GM18873 (cell line): ENCODE results near the gene ATRIP.
"Not testable (repeated sequence)": the region's sequence is repeated elsewhere in the genome, so short reads cannot be mapped to it uniquely, and the experiment has no call there.

ENCODE experiments used
- ATAC-seq: cut with Tn5 transposase; IDR thresholded peaks from one replicate; pipeline ENCODE4 v1.9.1; 2021; ENCODE audit warnings: mild to moderate bottlenecking, moderate library complexity, moderate number of reproducible peaks; ENCODE audit not compliant: unreplicated experiment, low FRiP score

ATRIP gene

DNA sequence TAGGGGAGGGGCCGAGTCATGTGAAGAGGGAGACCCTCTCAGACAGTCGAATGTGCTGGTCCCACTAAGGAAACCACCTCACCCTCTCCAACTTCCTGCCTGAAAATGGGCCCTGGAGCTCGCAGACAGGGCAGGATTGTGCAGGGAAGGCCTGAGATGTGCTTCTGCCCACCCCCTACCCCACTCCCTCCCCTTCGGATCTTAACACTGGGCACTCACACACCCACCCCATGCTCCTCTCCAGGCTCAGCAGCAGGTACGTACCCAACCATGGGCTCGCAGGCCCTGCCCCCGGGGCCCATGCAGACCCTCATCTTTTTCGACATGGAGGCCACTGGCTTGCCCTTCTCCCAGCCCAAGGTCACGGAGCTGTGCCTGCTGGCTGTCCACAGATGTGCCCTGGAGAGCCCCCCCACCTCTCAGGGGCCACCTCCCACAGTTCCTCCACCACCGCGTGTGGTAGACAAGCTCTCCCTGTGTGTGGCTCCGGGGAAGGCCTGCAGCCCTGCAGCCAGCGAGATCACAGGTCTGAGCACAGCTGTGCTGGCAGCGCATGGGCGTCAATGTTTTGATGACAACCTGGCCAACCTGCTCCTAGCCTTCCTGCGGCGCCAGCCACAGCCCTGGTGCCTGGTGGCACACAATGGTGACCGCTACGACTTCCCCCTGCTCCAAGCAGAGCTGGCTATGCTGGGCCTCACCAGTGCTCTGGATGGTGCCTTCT is 20.0 kb downstream of the ATRIP start:
- no peak for ATAC-seq

GRCh38 chr3:48467110-48467454 is 20.5 kb downstream of the ATRIP start:
- ATAC-seq, result no peak

DNA sequence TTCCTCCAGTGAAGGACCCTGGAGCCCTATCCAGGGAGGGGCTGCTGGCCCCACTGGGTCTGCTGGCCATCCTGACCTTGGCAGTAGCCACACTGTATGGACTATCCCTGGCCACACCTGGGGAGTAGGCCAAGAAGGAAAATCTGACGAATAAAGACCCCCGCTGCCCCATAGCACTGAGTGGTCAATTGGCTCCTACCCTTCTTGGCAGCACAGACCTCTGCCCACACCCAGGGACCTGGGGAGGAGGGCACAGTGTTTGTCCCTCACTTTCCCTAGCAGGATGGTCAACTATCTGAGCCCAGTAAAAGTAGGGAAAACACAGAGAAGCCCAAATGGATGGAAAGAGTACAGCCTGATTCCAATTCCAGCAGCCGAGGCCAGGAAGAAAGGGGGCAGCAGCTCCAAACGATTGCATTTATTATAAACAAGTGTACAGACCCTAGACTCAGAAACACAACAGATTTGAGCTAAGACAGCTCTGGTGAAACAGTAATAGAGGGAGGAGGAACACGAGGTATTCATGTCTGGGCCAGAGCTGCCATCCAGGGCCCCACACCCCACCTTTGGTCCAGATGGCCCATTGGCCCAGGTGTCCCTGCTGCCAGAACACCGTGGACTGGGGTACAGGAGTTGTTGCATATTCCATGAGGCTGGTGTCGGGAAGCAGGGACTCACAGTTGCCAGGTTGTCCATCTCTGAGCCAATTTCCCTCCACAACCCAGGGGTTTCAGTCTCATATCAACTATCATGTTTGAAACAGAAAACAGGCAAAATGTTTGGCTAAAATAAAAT is 21.1 kb downstream of the ATRIP start:
- ATAC-seq, result no peak

GRCh38 chr3:48468329-48468731 is 21.8 kb downstream of the ATRIP start:
- no peak for ATAC-seq

DNA sequence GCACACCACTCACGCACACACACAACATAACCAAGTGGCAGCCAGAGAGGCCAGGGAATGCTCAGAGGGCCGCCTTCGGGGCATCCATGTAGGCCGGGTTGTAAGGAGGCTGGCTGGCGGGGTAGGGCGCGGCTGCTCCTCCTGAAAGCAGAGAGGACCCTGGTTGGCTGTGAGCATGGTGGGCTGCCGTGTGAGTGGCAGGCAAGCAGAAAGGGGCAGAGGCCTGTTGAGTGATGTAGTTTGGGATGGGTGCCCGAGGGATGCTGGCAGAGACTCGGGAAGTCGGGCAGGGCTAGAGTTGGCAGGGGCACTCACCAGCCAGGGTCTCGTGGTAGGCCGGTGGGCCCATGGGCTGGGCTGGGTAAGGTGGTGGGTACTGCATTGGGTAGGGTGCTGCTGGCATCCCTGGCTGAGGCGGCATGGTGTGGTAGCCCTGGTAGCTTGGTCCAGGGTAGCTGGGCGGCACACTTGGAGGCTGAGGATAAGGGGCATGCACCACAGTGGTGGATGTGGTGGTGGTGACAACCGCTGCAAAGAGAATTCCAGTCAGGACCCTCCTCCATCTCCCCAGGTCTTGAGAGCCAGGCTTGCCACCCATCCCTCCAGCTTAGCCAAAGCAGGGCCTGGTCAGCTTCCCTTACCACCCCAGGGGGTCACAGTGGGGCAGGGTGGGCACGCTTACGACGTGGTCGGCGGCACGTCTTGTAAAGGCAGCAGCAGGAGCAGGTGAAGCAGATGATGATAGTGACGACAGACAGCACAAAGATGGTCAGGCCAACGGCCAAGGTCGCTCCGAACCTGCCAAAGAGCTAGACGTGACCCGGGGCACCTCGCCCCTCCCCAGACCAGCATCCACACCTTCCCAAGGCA is 22.7 kb downstream of the ATRIP start:
- ATAC-seq, result no peak

DNA sequence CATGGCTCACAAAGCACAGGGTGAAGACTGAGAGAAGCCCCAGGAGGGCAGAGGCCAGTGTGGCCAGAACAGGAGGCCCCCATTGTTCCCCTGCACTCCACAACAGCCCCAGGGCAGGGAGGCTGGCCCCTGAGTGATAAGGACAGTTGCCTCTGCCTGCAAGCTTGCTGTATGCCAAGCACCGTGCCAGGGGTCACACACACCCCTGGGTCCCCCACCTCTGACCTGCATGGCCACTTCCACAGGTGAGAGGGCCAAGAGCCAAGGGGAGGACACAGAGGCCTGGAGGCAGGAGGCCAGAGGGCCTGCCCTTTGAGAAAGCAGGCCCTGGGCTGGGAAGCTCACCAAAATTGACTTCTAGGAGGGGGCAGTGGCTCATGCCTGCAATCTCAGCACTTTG is 23.7 kb downstream of the ATRIP start:
- ATAC-seq, result no peak

- ATAC-seq, result no peak
These were observed 26.1 kb downstream of the ATRIP start for GRCh38 chr3:48472673-48472922.

- ATAC-seq, result peak; percentile 75
These were observed 26.5 kb downstream of the ATRIP start for GRCh38 chr3:48472923-48473616.

- ATAC-seq, result no peak
These were observed 27.0 kb downstream of the ATRIP start for GRCh38 chr3:48473617-48473952.

- ATAC-seq, result not testable (repeated sequence)
These were observed 27.5 kb downstream of the ATRIP start for GRCh38 chr3:48474031-48474430.

DNA sequence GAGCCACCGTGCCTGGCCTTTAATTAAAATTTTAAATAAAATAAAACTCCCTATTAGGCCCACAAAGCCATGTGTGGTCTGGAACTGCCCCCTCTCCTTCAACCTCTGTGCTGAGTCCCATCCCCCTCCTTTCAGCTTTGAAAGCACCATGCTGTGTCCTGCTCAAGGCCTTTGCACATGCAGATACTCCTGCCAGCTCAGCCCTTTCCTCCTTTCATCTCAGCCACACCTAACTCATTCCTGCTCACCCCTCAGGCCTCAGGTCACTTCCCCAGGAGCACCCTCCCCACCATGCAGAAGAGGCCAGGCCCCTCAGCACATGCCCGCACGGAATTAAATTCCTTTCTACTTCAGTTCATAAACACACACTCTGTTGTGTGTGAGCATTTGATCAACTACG is 28.1 kb downstream of the ATRIP start:
- ATAC-seq, result no peak

- ATAC-seq, result no peak
These were observed 28.7 kb downstream of the ATRIP start for GRCh38 chr3:48475188-48475587.

- no peak for ATAC-seq
These were observed 30.0 kb downstream of the ATRIP start for GRCh38 chr3:48476426-48477053.

DNA sequence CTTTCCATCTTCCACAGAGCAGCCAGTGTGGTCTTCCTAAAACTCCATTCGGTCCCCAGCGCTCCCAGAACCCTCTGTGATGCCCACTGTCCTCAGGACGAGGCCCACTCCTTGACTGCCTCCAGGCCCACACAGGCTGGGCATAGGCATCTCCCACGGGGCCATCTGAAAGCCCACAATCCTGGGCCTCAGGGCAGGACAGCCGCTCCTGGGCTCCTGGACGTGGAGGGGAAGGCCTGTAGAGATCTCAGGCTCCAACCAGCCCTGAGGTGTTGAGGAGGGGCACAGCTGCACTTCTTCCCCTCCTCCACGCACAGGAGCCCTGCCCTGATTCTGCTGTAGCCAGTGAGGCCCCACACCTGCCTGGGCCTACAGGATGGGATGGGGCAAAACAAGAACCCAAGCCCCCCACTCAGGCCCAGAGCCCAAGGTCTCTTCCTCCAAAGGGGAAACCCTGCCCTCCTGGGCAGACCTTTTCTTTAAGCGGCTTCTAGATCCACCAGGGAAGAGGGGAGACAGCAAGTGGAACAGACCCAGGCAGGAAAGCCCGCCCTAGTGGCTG is 31.5 kb downstream of the ATRIP start:
- ATAC-seq, result no peak

DNA sequence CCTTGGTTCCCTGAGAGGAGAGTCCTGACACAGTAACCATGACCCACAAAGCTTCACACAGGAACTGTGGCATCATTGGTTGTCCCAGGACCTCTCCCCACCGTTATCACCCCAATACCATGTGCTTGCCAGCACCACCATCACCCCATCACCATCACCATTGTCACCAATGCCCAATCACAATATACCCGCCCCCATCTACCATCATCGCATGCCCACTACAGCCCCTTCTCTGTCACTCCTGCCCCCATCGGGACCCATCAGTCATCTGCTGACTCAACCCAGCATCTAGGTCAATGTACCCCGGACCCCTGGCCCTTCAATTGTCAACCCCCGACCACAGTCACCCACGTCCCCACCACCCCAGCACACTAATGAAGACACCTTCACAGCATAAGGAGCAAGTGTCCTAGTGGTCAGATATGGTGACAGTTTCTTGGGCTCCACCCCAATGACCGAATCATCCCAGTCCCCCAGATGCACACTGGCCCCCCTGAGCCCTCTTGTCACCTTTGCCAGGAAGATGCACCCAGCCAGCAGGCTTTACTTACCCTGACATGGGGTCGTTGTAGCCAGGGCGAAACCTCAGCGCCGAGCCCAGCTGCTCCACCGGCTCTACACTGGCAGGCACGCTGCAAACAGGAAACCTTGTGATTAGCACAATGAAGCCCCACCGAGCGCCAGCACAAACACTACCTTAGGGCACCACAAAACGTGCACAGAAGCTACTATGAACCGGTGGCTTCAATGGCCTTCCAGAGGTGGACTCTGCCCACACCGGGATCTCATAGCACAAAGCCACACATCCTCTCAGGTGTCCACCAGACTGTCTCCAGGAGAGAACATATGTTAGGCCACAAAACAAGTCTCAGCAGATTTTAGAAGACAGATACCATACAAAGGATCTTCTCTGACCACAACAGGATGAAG is 32.4 kb downstream of the ATRIP start:
- no peak for ATAC-seq

DNA sequence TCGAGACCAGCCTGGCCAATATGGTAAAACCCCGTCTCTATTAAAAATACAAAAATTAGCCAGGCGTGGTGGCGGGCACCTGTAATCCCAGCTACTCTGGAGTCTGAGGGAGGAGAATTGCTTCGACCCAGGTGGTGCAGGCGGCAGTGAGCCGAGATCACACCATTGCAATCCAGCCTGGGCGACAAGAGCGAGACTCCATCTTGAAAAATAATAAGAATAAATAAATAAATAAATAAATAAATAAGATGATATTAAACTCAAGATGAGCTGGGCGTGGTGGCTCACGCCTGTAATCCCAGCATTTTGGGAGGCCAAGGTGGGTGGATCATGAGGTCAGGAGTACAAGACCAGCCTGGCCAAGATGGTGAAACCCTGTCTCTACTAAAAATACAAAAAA is 34.4 kb downstream of the ATRIP start:
- not testable (repeated sequence) for ATAC-seq

DNA sequence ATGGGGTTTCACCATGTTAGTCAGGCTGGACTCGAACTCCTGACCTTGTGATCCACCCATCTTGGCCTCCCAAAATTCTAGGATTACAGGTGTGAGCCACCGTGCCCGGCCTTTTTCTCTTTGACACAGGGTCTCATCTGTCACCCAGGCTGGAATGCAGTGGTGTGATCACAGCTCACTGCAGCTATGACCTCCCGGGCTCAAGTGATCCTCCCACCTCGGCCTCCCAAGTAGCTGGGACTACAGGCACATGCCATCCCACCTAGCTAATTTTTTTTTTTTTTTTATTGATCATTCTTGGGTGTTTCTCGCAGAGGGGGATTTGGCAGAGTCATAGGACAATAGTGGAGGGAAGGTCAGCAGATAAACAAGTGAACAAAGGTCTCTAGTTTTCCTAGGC is 36.3 kb downstream of the ATRIP start:
- not testable (repeated sequence) for ATAC-seq

GRCh38 chr3:48486952-48487351 is 40.4 kb downstream of the ATRIP start:
- no peak for ATAC-seq
